Kasumi-1 (cell line): ENCODE measurements around the gene TMEM45B.
A peak's percentile ranks its signal among the peaks of the same experiment; 100 is the strongest.
"Not testable (repeated sequence)": the region's sequence is repeated elsewhere in the genome, so short reads cannot be mapped to it uniquely, and the experiment has no call there.

ENCODE experiments used
- DNase-seq, 2 experiments: peaks; one replicate each; lab custom pipeline; 2025; lab: John Stamatoyannopoulos, UW

Gene TMEM45B

DNA sequence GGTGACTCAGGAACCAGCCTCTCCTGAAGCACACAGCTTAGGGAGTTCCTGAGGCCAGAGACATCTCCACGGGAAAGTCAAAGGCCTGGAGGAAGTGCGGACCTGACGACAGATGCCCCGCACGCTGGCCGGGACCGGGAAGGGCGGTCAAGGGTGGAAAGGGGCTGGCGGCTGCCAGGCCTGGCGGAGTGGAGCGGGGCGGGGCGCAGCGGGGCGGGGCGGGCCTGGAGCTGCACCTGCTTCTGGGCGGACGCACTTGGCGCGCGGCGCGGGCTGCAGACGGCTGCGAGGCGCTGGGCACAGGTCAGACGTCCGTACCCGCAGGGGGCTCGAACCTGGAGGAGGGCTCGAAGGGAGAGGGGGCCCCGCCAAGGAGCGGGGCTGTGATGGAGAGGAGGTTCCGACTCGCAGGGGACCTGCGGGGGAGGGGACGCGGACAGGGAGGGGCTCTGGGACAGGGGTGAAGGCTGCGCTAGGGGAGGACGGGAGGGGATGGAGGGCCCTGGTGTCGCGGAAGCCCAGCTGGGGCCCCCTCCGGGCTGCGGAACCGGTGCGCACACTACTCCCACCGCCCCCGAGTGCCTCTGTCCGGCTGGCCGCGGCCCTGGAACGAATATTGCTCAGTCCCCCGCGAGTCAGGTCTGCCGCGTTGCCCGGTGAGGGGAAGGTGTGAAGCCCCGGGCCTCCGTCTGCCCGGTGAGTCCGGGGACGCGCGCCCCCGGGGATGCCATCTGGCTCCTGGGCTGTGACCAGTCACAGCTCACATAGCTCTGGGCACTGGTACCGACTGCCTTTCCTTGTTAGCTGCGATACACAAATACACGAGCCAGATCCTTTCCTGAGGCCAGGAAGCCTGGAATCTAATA lies at the start of gene TMEM45B:
Gene TMEM45B (plus strand): TSS at position 253 of the 866 bp plus-strand sequence. CDS start 36,635 bp downstream, outside the sequence.
- DNase-seq, result no peak

- DNase-seq, result peak; percentile 61 to 66
Observed at GRCh38 chr11:129766898-129767604, 48.6 kb upstream of the TMEM45B start.

DNA sequence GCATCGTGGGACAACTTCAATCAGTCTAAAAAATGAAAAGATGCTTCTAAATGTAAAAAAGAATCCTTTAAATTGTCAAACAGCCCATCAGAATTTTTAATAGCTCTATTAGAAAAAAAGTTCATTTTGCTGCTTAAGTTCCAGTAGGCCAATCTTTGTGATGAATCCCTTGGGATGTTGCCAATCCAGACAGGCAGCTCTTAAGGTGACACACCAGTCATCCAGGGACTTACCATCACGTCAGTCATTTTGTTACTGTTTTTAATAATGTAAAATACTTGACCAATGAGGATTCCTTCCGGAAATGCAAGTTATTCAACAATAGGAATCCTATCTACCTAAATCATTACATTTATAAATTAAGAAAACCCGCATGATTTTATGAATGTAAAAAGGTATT lies 47.8 kb upstream of the TMEM45B start:
- DNase-seq, result no peak

DNA sequence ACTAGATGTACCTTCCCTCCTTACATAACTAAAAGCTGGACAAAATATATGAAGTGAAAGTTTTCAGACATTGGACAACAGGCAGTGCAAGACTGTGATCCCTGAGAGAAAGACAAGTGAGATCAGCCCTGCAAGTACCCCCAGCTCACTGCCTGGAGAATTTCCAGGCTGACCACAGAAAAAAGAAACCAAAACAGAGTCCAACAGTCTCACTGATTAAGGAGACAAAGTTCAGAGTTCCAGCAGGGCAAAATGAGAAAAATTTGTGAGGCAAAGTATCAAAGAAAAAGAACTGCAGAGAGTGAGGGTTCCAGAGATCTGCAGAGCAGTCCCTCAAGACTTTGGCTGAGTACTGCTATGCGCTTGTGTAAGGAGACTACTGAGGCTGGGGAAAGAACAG lies 47.3 kb upstream of the TMEM45B start:
- DNase-seq, result no peak

GRCh38 chr11:129769059-129769458 lies 46.6 kb upstream of the TMEM45B start:
- DNase-seq, result no peak

DNA sequence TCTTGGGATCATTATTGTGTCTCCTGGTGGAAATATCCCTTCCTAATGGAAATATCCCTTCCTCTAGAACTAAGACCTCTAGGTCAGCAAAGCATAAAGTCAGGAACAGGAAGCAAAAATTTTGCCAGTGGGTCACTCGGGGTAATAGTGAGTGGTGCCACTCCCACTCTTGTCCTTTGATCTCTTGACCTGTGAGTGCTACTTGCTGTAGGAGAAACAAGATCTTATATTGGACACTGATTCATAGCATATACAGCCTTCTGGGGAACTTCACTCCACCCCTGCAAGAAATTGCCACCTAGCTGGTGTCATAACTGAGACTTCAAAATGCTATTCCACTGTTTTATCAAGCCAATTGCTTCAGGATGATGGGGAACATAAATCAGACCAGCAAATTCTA lies 44.7 kb upstream of the TMEM45B start:
- DNase-seq, result no peak

- DNase-seq, result not testable (repeated sequence)
Observed at GRCh38 chr11:129771456-129771855, 44.2 kb upstream of the TMEM45B start.

DNA sequence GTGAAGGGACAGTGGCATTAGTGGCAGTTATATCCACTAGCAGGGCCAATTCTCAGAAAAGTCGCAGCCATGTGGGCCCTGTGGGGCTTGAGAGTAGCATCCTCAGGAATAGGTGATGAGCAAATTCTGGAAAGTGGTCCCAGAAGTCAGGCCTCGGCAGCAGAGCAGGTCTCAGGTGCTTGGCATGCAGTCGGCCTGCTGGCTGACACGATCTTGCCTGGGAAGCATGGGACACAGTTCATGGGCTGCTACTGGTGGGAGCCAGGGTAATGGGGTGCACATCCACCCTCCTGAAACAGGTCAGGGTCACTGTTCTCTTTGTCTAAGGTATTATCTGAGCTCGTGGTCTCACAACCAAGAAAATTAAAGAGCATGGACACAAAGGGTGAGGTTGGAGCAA lies 36.8 kb upstream of the TMEM45B start:
- no peak for DNase-seq

- DNase-seq, result no peak
Observed at GRCh38 chr11:129779342-129779741, 36.3 kb upstream of the TMEM45B start.

- peak; percentile 37 to 57 for DNase-seq
Observed at GRCh38 chr11:129785383-129786111, 30.1 kb upstream of the TMEM45B start.

DNA sequence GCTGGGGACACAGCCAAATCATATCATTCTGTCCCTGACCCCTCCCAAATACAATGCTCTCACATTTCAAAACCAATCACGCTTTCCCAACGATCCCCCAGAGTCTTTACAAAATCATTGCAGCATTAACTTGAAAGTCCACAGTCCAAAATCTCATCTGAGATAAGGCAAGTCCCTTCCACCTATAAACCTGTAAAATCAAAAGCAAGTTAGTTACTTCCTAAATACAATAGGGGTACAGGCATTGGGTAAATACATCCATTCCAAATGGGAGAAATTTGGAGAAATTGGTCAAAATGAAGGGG lies 29.6 kb upstream of the TMEM45B start:
- DNase-seq, result not testable (repeated sequence)

DNA sequence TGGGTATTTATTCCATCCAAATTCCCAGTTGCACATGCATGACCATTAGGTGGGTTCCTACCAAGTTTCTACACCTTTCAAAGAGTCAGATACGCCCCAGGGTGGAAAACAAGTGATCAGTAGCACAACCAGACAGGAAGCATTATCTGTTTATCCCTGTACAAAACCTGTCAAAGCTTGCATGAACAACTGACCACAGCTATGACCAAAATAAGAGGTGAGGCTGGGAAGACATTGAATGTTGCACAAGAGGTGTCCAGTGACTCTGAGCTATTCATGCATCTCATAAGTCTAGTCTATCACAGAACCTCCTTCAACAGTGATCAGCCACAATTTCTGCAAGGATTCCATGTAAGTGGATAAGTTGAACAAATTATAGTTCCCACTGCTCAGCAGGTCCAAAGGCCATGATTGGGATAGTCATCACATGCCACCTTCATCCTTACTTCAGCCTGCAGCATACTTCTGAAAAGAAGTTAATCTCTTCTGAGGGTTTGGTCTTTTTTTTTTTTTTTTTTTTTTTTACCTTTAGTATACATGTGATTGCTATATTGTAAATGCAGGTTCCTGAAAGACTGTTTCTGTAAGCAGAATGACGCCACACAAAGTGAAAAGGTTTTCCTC lies 28.0 kb upstream of the TMEM45B start:
- no peak for DNase-seq

- no peak for DNase-seq
Observed at GRCh38 chr11:129788278-129788677, 27.4 kb upstream of the TMEM45B start.

DNA sequence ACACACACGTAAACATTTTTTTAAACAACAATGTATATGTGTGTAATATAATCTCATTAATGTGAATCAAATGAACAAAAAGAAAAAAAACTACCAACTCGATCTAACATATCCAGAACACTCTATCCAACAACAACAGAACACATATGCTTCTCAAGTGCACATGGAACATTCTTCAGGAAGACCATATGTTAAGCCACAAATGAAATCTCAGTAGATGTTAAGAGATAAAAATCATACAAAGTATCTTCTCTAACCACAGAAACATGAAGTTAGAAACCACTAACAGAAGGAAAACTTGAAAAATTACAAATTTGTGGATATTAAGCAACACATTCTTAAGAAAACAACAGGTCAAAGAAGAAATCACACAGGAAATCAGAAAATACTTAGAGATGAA lies 25.5 kb upstream of the TMEM45B start:
- DNase-seq, result no peak

DNA sequence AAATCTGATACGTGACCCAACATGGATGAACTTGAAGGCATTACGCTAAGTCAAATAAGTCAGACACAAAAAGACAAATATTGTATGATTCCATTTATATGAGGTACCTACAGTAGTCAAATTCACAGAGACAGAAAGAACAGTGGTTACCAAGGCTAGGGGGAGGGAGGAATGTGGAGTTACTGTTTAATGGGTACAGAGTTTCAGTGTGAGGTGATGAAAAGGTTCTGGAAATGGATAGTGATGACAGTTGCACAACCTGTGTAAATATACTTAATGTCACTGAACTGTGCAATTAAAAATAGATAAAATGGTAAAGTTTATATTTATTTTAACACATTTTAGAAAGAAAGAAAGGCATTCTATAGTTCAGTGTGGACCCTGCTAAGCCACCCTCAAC lies 24.1 kb upstream of the TMEM45B start:
- no peak for DNase-seq

GRCh38 chr11:129792663-129793062 lies 23.0 kb upstream of the TMEM45B start:
- DNase-seq, result no peak

DNA sequence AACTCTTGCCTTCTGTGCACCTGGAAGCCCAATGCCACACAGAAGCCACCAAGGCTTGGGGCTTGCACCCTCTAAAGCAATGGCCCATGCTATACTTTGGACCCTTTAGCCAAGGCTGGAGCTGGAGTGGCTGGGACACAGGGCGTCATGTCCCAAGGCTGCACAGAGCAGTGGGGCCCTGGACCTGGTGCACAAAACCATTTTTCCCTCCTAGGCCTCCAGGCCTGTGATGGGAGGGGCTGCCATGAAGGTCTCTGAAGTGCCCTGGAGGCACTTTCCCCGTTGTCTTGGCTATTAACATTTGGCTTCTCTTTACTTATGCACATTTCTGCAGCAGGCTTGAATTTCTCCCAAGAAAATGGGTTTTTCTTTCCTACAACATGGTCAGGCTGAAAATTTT lies 20.6 kb upstream of the TMEM45B start:
- no peak for DNase-seq

DNA sequence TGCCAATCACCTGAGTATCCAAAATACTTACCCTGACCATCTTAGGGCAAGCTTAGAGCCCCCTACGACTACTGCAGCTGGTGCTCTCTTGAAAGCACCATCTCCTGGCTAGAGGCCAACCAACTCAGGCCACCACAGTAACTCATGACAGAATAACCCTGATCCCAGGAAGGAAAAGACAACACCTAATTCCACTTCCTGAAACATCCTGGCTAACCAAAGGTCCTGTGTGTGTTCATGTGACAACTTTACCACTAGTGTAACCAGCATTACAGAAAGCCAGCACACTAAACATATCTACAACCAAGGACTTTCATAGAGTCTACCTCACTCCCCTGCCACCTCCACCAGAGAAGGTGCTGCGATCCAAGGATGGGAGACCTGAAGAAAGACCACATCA lies 17.4 kb upstream of the TMEM45B start:
- no peak for DNase-seq

DNA sequence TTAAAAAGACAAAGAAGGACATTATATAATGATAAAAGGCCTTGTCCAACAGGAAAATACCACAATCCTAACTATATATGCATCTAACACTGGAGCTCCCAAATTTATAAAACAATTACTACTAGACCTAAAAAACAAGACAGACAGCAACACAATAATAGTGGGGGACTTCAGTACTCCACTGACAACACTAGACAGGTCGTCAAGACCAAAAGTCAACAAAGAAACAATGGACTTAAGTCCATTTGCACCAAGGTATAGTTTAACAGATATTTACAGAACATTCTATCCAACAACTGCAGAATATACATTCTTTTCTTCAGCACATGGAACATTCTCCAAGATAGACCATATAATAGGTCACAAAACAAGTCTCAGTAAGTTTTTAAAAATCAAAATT lies 15.5 kb upstream of the TMEM45B start:
- DNase-seq, result not testable (repeated sequence)

DNA sequence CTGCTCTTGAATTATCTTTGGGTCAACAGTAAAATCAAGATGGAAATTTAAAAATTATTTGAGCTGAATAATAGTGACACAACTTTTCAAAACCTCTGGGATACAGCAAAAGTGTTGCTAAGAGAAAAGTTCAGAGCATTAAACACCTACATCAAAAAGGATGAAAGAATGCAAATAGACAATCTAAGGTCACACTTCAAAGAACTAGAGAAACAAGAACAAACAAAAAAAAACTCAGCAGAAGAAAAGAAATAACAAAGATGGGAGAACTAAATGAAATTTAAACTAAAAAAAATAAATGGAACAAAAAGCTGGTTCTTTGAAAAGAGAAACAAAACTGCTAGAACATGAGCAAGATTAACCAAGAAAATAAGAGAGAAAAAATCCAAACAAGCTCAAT lies 15.0 kb upstream of the TMEM45B start:
- no peak for DNase-seq

DNA sequence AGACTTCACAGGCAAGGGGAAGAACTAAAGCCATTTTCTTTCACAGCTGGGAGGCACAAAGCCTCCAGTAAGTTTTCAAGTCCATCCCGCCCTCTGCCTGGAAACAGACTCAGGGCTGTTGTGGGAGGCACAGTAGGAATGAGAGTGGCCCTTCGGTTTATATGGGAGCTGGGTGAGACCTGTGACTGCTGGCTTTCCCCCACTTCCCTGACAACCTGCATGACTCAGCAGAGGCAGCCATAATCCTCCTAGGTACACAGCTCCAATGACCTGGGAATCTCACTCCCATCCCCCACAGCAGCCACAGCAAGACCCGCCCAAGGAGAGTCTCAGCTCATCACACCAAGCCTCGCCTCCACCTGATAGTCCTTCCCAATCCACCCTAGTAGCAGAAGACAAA lies 12.1 kb upstream of the TMEM45B start:
- DNase-seq, result no peak

DNA sequence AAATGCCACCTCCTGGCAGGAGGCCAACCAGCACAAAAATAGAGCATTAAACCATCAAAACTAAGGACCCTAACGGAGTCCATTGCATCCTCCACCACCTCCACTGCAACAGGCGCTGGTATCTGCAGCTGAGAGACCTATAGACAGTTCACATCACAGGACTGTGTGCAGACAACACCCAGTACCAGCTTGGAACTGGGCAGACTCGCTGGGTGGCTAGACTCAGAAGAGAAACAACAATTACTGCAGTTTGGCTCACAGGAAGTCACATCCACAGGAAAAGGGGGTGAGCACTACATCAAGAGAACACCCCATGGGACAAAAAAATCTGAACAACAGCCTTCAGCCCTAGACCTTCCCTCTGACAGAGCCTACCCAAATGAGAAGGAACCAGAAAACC lies 11.6 kb upstream of the TMEM45B start:
- DNase-seq, result no peak
